Lower leg skin (tissue), 4 donors: Measurements from ENCODE around the gene ZNF778. TPM values are rescaled to one million over a fixed set of nuclear protein-coding genes. Genes with fewer than 3 reads are reported as not detected.
"Not testable (repeated sequence)": the region's sequence is repeated elsewhere in the genome, so short reads cannot be mapped to it uniquely, and the experiment has no call there.

Experiments used
- DNase-seq, 2 donors: peaks; one replicate each; pipeline ENCODE4 v3.0.0-alpha.2; 2019; ENCODE audit warnings: low spot score in 2 of 2
- H3K4me3 ChIP-seq: fragments of 200-600 bp; sonication (generic); 2 replicates; pipeline ENCODE4 v1.5.1; 2017; ENCODE audit warnings: mild to moderate bottlenecking, low read depth; ENCODE audit not compliant: poor library complexity, severe bottlenecking
- CTCF ChIP-seq, 3 donors: fragments of 450-650 bp; IDR thresholded peaks; one replicate each; pipeline ENCODE4 v1.5.1; 2016; ENCODE audit warnings: antibody characterized with exemption in 3 of 3, mild to moderate bottlenecking in 3 of 3, moderate library complexity in 2 of 3
- POLR2A ChIP-seq, 2 donors: fragments of 450-650 bp; IDR thresholded peaks; one replicate each; pipeline ENCODE4 v1.6.1; 2016 to 2017; ENCODE audit warnings: antibody characterized with exemption in 2 of 2, mild to moderate bottlenecking in 1 of 2, moderate library complexity in 1 of 2
- WGBS, 2 donors: methylation state at CpG; one replicate each; pipeline ENCODE4 v1.1.5; 2018; 5-methylcytosine and 5-hydroxymethylcytosine counted together
- intact Hi-C: fragments of 100-400 bp; cut with DNase I; formaldehyde crosslinking; loops from one replicate; pipeline ENCODE4 v1.15.0; 2023; ENCODE audit warnings: low total_unique reads
- total RNA-seq, 4 donors: library from RNA; depleted of rRNA; stranded (reverse); fragments of >200 nt; gene quantifications; one replicate each; pipeline ENCODE4 v1.1.0, GENCODE V29; 2016

ZNF778 gene
- total RNA-seq, 4 donors from 2014 or later = 10.9 to 34.8 (median 18.1) TPM

GRCh38 chr16:89266521-89267134 is 49.1 kb downstream of the ZNF778 start:
- intact Hi-C loops = no loop called here
- no peak overlapping the region for H3K4me3 ChIP-seq
- no peak for DNase-seq
- WGBS, 2 donors = 94 to 95% methylated on average over 15 to 16 of the region's 17 CpGs
- TF ChIP-seq CTCF (IDR thresholded peaks at IDR 0.05) (no peak), POLR2A (IDR thresholded peaks at IDR 0.05) (no peak)

- H3K4me3 ChIP-seq, intact Hi-C loops, DNase-seq: not testable (repeated sequence)
- WGBS, 2 donors = 89 to 91% methylated on average over 14 of the region's 15 CpGs
Observed at GRCh38 chr16:89267746-89268145, 50.2 kb downstream of the ZNF778 start.

- 93 to 94% methylated on average over 17 to 19 of the region's 19 CpGs for WGBS, 2 donors
- TF ChIP-seq CTCF (IDR thresholded peaks at IDR 0.05) (no peak), POLR2A (IDR thresholded peaks at IDR 0.05) (no peak)
Observed at GRCh38 chr16:89268585-89268984, 51.1 kb downstream of the ZNF778 start.

GRCh38 chr16:89268987-89269735 is 51.7 kb downstream of the ZNF778 start:
- TF ChIP-seq CTCF (IDR thresholded peaks at IDR 0.05) (no peak), POLR2A (IDR thresholded peaks at IDR 0.05) (no peak)
- WGBS, 2 donors = 89 to 90% methylated on average over 14 of the region's 14 CpGs
- no peak overlapping the region for H3K4me3 ChIP-seq
- no peak for DNase-seq
- intact Hi-C loops = no loop called here

More at GRCh38 chr16:89268585-89268984, 51.1 kb downstream of the ZNF778 start:
- no peak overlapping the region for H3K4me3 ChIP-seq
- intact Hi-C loops = no loop called here
- DNase-seq = no peak

- WGBS, 2 donors = 93 to 96% methylated on average over 23 to 27 of the region's 27 CpGs
- TF ChIP-seq CTCF (IDR thresholded peaks at IDR 0.05) (no peak), POLR2A (IDR thresholded peaks at IDR 0.05) (no peak)
Observed at GRCh38 chr16:89269805-89270665, 52.5 kb downstream of the ZNF778 start.

More at GRCh38 chr16:89269805-89270665, 52.5 kb downstream of the ZNF778 start:
- H3K4me3 ChIP-seq = no peak overlapping the region
- intact Hi-C loops = no loop called here
- DNase-seq = no peak
